OCI-LY3 (cell line): ENCODE data around the gene TSNAX.

Experiments
- H2AFZ ChIP-seq: fragments of 200-600, 300-600 bp; shearing (Covaris generic); 2 replicates; pipeline ENCODE4 v1.6.0; 2014; ENCODE audit warnings: antibody characterized with exemption, low read depth, low read length
- H3K27ac ChIP-seq: fragments of 200-600, 300-600 bp; sonication (generic); 2 replicates; pipeline ENCODE4 v1.5.1; 2014; ENCODE audit warnings: mild to moderate bottlenecking, low read length, moderate library complexity, mixed read lengths
- H3K27me3 ChIP-seq: fragments of 200-600, 300-600 bp; sonication (generic); 2 replicates; pipeline ENCODE4 v1.6.1; 2014; ENCODE audit warnings: low read depth, low read length, mixed read lengths
- H3K36me3 ChIP-seq: fragments of 200-600, 300-600 bp; sonication (generic); replicated peaks from 2 replicates; pipeline ENCODE3; 2014; ENCODE audit warnings: low read depth, low read length, mixed read lengths
- H3K4me1 ChIP-seq: fragments of 300-600, 200-600 bp; sonication (generic); 2 replicates; pipeline ENCODE4 v1.6.1; 2014; ENCODE audit warnings: low read length, mixed read lengths
- H3K4me2 ChIP-seq: fragments of 200-600, 300-600 bp; sonication (generic); 2 replicates; pipeline ENCODE4 v1.6.1; 2014; ENCODE audit warnings: low read length, mixed read lengths
- H3K4me3 ChIP-seq: fragments of 300-600, 200-600 bp; sonication (generic); 2 replicates; pipeline ENCODE4 v1.5.1; 2014; ENCODE audit warnings: antibody characterized with exemption, mild to moderate bottlenecking, low read length, moderate library complexity
- H3K79me2 ChIP-seq: fragments of 300-600, 200-600 bp; shearing (Covaris generic); 2 replicates; pipeline ENCODE4 v1.6.1; 2014; ENCODE audit warnings: mild to moderate bottlenecking, low read length, mixed read lengths
- H3K9ac ChIP-seq: fragments of 300-600, 200-600 bp; shearing (Covaris generic); 2 replicates; pipeline ENCODE4 v1.6.0; 2014; ENCODE audit warnings: mild to moderate bottlenecking, low read length, moderate library complexity
- H3K9me3 ChIP-seq: fragments of 200-600, 300-600 bp; shearing (Covaris generic); 2 replicates; pipeline ENCODE4 v1.6.1; 2014; ENCODE audit warnings: low read length, mixed read lengths; ENCODE audit not compliant: insufficient read depth
- H4K20me1 ChIP-seq: fragments of 200-600, 300-600 bp; sonication (generic); 2 replicates; pipeline ENCODE4 v1.6.1; 2016; ENCODE audit warnings: low read length, mixed read lengths; ENCODE audit not compliant: insufficient read depth
- EZH2phosphoT487 ChIP-seq: fragments of 200-600 bp; shearing (Covaris generic); IDR thresholded peaks from 2 replicates; pipeline ENCODE4 v1.6.1; 2018; ENCODE audit warnings: antibody characterized with exemption, mixed run types, low read depth
- TF ChIP-seq, protein P1 (sequence below): fragments of 200-600, 300-600 bp; sonication (generic); IDR thresholded peaks from 2 replicates; pipeline ENCODE4 v1.5.1; 2014; ENCODE audit warnings: antibody characterized with exemption, low read length, low read depth

The TSNAX gene

DNA sequence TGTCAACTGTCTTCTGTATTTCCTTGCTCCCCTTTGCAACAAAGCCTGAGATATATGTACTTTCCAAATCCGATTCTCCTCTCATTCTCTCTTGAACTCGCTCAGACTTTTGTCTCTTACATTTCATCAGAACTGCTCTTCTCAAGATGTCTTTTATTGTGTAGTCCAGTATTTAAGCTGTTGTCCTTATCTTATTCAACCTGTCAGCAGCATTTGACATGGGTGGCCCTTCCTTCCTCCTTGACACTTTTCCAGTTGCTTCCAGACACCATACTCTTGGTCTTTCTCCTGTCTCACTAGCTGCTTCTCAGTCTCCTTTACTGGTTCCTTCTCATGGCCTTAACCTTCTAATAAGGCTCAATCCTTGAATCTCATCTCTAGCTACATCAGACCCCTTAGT is 47.0 kb downstream of the TSNAX start:
- no peaks in the 10 kb centered on the region for H3K27me3 ChIP-seq
- H3K9ac ChIP-seq, result no peak overlapping the region
- H3K27ac ChIP-seq, result no peak overlapping the region
- H3K79me2 ChIP-seq, result no peaks in the 10 kb centered on the region
- TF ChIP-seq, protein P1, sequence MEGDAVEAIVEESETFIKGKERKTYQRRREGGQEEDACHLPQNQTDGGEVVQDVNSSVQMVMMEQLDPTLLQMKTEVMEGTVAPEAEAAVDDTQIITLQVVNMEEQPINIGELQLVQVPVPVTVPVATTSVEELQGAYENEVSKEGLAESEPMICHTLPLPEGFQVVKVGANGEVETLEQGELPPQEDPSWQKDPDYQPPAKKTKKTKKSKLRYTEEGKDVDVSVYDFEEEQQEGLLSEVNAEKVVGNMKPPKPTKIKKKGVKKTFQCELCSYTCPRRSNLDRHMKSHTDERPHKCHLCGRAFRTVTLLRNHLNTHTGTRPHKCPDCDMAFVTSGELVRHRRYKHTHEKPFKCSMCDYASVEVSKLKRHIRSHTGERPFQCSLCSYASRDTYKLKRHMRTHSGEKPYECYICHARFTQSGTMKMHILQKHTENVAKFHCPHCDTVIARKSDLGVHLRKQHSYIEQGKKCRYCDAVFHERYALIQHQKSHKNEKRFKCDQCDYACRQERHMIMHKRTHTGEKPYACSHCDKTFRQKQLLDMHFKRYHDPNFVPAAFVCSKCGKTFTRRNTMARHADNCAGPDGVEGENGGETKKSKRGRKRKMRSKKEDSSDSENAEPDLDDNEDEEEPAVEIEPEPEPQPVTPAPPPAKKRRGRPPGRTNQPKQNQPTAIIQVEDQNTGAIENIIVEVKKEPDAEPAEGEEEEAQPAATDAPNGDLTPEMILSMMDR, result no peak
- TF ChIP-seq EZH2phosphoT487, result no peak
- no peaks in the 10 kb centered on the region for H3K9me3 ChIP-seq
- no peaks in the 10 kb centered on the region for H4K20me1 ChIP-seq
- H2AFZ ChIP-seq, result no peak overlapping the region
- no peaks in the 10 kb centered on the region for H3K4me1 ChIP-seq
- no peak overlapping the region for H3K4me3 ChIP-seq
- no peak overlapping the region for H3K4me2 ChIP-seq
- H3K36me3 ChIP-seq, result no peaks in the 10 kb centered on the region

DNA sequence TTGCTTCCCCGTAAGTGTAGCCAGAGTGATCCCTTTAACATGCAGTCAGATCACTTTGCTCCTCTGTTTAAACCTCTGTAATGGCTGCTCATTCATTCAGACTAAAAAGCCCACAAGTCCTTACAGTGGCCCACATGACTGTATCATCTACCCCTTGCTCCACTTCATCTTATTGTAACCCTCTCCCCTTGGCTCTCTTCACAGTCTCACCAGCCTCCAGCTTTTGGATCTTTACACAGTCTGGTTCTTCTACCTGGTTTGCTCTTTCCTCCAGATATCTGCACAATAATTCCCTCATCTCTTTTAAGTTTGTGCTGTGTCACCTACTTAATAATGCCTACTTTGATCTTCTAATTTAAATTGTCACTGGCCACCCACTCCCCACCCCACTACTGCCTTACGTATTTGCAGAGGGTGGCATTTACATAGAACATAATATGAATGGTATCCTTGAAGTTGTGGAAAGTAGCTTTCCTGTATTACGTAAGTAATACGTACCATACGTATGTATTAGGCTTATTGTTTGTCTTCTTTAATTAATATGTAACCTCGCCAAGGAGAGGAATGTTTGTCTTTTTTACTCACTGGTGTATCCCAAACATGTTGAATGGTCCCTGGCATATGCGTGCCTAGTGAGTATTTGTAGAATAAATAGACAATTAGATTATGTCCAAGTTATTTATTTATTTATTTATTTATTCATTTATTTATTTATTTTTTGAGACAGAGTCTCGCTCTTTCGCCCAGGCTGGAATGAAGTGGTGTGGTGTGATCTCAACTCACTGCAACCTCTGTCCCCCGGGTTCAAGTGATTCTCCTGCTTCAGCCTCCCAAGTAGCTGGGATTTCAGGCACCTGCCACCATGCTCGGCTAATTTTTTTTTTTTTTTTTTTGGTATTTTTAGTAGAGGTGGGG is 48.6 kb downstream of the TSNAX start:
- no peaks in the 10 kb centered on the region for H3K9me3 ChIP-seq

DNA sequence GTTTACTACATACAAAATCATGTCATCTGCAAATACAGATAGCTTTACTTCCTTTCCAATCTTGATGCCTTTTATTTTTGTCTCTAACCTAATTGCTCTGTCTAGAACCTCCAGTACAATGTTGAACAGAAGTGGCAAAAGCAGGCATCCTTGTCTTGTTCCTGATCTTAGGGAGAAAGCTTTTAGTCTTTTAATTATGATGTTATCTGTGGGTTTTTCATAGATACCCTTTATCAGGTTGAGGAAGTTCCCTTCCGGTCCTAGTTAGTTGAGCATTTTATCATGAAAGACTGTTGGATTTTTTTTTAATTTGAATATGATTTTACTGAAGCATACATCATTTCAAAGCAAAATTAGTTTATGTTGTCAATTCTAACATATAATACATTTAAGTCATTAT is 52.4 kb downstream of the TSNAX start:
- Histone ChIP-seq H4K20me1 (no peaks in the 10 kb centered on the region), H3K9ac (no peak overlapping the region), H3K9me3 (no peaks in the 10 kb centered on the region), H3K4me1 (no peaks in the 10 kb centered on the region), H3K79me2 (no peaks in the 10 kb centered on the region), H3K36me3 (no peaks in the 10 kb centered on the region), H3K4me2 (no peak overlapping the region), H3K4me3 (no peak overlapping the region), H3K27ac (no peak overlapping the region), H3K27me3 (no peaks in the 10 kb centered on the region), H2AFZ (no peak overlapping the region)
- no peak for TF ChIP-seq EZH2phosphoT487
- TF ChIP-seq, protein P1, result no peak

More for the DNA sequence above, 48.6 kb downstream of the TSNAX start:
- Histone ChIP-seq H3K4me3 (no peak overlapping the region), H3K4me2 (no peak overlapping the region), H3K4me1 (no peaks in the 10 kb centered on the region), H4K20me1 (no peaks in the 10 kb centered on the region), H3K27me3 (no peaks in the 10 kb centered on the region), H3K27ac (no peak overlapping the region), H2AFZ (no peak overlapping the region), H3K36me3 (no peaks in the 10 kb centered on the region), H3K9ac (no peak overlapping the region), H3K79me2 (no peaks in the 10 kb centered on the region)
- TF ChIP-seq, protein P1, result no peak
- TF ChIP-seq EZH2phosphoT487, result no peak

DNA sequence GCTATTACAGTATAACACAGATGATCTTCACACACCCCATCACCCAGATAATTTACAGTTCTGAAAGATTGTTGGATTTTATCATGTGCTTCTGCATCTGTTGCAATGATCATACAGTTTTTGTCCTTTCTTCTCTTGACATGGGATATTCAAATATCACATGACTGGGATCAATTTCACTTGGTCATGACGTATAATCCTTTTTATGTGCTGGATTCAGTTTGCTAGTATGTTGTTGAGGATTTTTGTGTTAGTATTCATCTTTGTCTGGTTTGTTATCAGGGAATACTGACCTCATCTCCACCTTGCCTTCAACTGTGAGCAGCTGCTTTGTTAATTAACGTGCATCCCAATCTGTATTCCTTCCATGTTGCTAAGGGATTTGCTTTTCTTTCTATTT is 53.4 kb downstream of the TSNAX start:
- Histone ChIP-seq H3K4me2 (no peak overlapping the region), H4K20me1 (no peaks in the 10 kb centered on the region), H3K4me3 (no peak overlapping the region), H3K4me1 (no peaks in the 10 kb centered on the region), H3K9ac (no peak overlapping the region), H3K27ac (no peak overlapping the region), H2AFZ (no peak overlapping the region), H3K79me2 (no peaks in the 10 kb centered on the region), H3K9me3 (no peaks in the 10 kb centered on the region), H3K27me3 (no peaks in the 10 kb centered on the region), H3K36me3 (no peaks in the 10 kb centered on the region)
- TF ChIP-seq EZH2phosphoT487, result no peak
- TF ChIP-seq, protein P1, result no peak
